Measurements from ENCODE around the gene FAM111A.

The FAM111A gene

GRCh38 chr11:59180168-59180776 lies 37.6 kb downstream of the FAM111A start:
- TF ChIP-seq CTCF (IDR thresholded peaks at IDR 0.05), result no peak
- Histone ChIP-seq H3K27ac (no peak overlapping the region), H3K4me3 (ENCODE audit: low read depth, low read length) (no peak overlapping the region), H3K36me3 (ENCODE audit: control insufficient read depth, insufficient read depth, low read length) (no peaks in the 10 kb centered on the region), H3K4me2 (ENCODE audit: low read length) (no peak overlapping the region), H3K27me3 (ENCODE audit: control insufficient read depth, insufficient read depth, low read length) (no peaks in the 10 kb centered on the region), H3K79me2 (no peaks in the 10 kb centered on the region), H3K4me1 (no peaks in the 10 kb centered on the region), H3K9me3 (ENCODE audit: control insufficient read depth, low read length) (no peaks in the 10 kb centered on the region), H2AFZ (no peak overlapping the region), H3K9ac (no peak overlapping the region)

- Histone ChIP-seq H3K27ac (no peak overlapping the region), H3K4me1 (no peaks in the 10 kb centered on the region), H3K4me3 (ENCODE audit: low read depth, low read length) (no peak overlapping the region), H3K36me3 (ENCODE audit: control insufficient read depth, insufficient read depth, low read length) (no peaks in the 10 kb centered on the region), H3K27me3 (ENCODE audit: control insufficient read depth, insufficient read depth, low read length) (no peaks in the 10 kb centered on the region), H3K9ac (no peak overlapping the region), H3K9me3 (ENCODE audit: control insufficient read depth, low read length) (no peaks in the 10 kb centered on the region), H3K79me2 (no peaks in the 10 kb centered on the region), H2AFZ (no peak overlapping the region), H3K4me2 (ENCODE audit: low read length) (no peak overlapping the region)
- no peak for TF ChIP-seq CTCF (IDR thresholded peaks at IDR 0.05)
These were observed 38.3 kb downstream of the FAM111A start for GRCh38 chr11:59180907-59181306.

GRCh38 chr11:59181746-59182456 lies 39.2 kb downstream of the FAM111A start:
- Histone ChIP-seq H2AFZ (no peak overlapping the region), H3K36me3 (ENCODE audit: control insufficient read depth, insufficient read depth, low read length) (no peaks in the 10 kb centered on the region), H3K9ac (no peak overlapping the region), H3K9me3 (ENCODE audit: control insufficient read depth, low read length) (no peaks in the 10 kb centered on the region), H3K4me3 (ENCODE audit: low read depth, low read length) (no peak overlapping the region), H3K4me2 (ENCODE audit: low read length) (no peak overlapping the region), H3K27ac (no peak overlapping the region), H3K79me2 (no peaks in the 10 kb centered on the region), H3K4me1 (no peaks in the 10 kb centered on the region), H3K27me3 (ENCODE audit: control insufficient read depth, insufficient read depth, low read length) (no peaks in the 10 kb centered on the region)
- no peak for TF ChIP-seq CTCF (IDR thresholded peaks at IDR 0.05)

- no peak overlapping the region for H3K9ac ChIP-seq
- H3K27me3 ChIP-seq (ENCODE audit: control insufficient read depth, insufficient read depth, low read length), result no peaks in the 10 kb centered on the region
- no peaks in the 10 kb centered on the region for H3K36me3 ChIP-seq (ENCODE audit: control insufficient read depth, insufficient read depth, low read length)
- H3K79me2 ChIP-seq, result no peaks in the 10 kb centered on the region
- no peaks in the 10 kb centered on the region for H3K9me3 ChIP-seq (ENCODE audit: control insufficient read depth, low read length)
- H3K4me1 ChIP-seq, result no peaks in the 10 kb centered on the region
- TF ChIP-seq CTCF (IDR thresholded peaks at IDR 0.05), result peak; percentile 70
- H3K4me3 ChIP-seq (ENCODE audit: low read depth, low read length), result no peak overlapping the region
- no peak overlapping the region for H3K27ac ChIP-seq
- no peak overlapping the region for H3K4me2 ChIP-seq (ENCODE audit: low read length)
- H2AFZ ChIP-seq, result no peak overlapping the region
These were observed 39.9 kb downstream of the FAM111A start for GRCh38 chr11:59182457-59183151.

Data from parathyroid adenoma (tissue), 2 donors.